Stimulated activated CD8-positive, alpha-beta memory T cell treated with anti-CD3 and anti-CD28 coated beads, Interleukin-12 subunit alpha, Interleukin-12 subunit beta, amount 100 ng/mL, for 24 hours (primary cell): ENCODE results near the gene FANCC.

Experiments used
- DNase-seq: peaks from one replicate; pipeline ENCODE4 v3.0.0-alpha.2; 2020; ENCODE audit errors: extremely low read depth

The FANCC gene

GRCh38 chr9:95143591-95144561, 173.6 kb downstream of the FANCC start:
- DNase-seq = no peak

- no peak for DNase-seq
These were observed 174.8 kb downstream of the FANCC start for GRCh38 chr9:95142728-95143127.

GRCh38 chr9:95142315-95142714, 175.2 kb downstream of the FANCC start:
- DNase-seq = no peak

GRCh38 chr9:95140821-95141220, 176.7 kb downstream of the FANCC start:
- DNase-seq = no peak

- no peak for DNase-seq
These were observed 178.4 kb downstream of the FANCC start for GRCh38 chr9:95139126-95139525.

- no peak for DNase-seq
These were observed 179.0 kb downstream of the FANCC start for GRCh38 chr9:95138474-95138873.

DNA sequence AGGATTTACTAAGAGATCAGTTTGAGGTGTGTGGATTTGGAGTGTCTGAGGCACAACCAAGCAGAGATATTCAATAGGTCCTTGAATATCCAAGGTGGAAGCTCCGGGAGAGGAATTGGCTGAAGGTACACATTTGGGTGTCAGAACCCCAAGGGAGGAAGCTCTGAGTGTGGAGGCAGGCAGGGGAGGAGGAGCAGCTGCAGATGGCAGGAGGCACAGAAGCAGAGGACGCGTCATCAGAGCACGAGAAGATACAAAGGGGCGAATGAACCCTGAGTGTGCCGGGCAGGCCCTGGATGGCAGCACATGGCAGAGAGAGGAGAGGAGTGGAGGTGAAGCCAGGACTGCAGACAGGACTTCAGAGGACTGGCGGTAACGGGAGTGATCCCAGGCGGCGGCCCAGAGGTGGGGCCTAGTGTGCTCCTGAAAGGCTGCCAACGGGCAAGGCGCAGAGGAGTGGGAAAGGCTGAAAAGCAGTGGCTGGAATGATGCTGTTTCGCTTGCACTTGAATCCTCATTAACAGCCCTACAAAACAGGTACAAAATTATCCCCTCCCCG, 179.8 kb downstream of the FANCC start:
- DNase-seq = no peak

- DNase-seq = no peak
These were observed 181.8 kb downstream of the FANCC start for GRCh38 chr9:95135756-95136155.

GRCh38 chr9:95134457-95134881, 183.0 kb downstream of the FANCC start:
- no peak for DNase-seq

DNA sequence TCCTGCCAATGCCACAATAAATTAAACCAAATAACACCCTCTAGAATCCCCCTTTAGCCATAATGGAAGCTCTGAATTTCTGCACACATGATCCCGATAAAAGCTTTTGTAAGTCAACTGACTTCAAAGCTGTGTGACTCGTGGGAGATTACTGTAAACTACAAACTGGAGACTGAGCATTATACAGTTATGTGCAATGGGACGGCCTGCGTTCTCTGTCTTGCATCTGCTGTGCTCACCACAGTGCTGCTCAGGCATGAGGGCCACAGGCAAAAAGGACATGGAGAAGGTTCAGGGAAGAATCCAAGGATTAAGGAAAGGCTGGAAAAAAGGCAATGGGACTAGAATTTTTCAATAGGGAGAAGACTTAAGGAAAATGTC, 184.2 kb downstream of the FANCC start:
- no peak for DNase-seq

DNA sequence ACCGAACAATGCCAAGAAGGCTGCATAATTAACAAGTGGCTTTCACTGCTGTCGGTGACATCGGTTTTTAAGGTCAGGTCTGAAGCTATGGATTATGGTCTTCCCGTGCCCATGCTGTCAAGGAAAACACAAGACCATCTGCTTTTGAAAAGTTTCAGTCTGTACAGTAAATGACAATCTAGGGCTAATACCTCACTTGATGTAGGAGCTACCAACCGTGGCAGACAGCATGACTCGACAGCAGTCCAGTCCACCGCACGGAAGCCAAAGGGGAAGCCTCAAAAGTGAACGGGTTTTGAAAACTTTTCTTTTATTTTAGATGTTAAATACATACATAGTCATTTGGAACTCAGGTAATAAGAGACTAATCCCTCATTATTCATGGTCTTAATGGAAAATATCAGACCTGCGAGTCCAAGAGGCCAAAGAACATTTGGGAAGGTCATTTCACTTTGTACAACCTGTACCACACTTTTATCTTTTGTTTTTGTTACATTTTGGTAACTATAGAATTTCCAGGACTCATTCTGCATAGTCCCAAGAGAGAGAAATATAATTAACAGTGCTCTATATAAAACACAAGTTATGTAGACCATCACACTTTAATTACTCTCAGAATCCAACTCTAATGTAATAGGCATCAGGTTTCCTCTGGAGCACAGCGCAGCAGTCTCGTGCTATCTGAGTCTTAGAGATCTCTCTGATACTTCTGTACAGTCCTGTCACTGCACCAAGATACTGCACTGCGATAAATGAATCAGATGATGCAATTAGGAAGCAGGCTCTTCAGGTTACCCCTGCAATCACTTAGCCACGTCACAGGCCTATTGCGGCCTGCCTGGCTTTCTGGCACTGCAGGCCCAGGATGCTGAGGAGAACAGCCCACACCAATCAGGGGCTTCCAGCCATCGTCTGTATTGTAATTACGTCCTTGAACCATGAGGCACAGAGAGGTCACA, 184.9 kb downstream of the FANCC start:
- no peak for DNase-seq

DNA sequence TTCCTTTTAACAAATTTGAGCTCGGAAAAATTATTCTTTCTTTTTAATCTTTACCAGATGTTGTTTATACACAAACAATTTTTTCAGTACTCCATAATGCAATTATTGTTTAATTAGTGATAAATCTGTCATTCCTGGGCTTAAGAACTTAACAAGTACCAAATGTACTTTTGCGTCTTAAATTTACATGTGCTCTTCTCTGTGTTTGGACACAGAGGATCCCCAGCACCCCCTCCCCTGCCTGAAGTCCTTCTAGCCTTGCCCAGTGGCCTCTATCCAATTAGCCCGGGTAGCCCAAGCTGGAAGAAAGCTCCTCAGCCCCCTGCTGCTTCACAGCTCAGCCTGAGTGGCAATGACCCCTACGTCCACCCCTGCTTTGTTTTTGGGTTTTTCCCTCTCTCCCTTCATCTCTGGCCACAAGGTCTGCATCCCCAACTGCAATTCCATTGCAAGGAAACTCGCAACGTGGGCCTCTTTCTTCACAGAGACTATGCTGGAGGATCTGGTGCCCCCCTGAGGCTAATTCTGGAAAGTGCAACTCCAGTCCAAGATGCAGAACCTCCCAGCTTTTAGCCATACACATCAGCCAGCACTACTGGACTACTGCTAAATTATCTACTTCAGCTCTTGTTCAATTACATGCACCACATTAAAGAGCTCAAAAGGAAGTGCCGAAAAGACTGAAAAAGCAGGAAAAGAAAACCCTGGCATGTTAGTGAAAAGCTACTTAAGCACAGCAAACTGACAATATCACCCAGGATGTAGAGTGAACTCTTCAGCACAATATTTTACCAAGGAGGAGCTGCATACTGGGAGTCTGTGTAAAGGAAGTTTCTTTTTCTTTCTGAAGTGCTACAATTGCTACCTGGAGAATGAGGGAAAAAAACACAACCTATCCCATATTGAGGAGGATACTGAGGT, 186.2 kb downstream of the FANCC start:
- no peak for DNase-seq

DNA sequence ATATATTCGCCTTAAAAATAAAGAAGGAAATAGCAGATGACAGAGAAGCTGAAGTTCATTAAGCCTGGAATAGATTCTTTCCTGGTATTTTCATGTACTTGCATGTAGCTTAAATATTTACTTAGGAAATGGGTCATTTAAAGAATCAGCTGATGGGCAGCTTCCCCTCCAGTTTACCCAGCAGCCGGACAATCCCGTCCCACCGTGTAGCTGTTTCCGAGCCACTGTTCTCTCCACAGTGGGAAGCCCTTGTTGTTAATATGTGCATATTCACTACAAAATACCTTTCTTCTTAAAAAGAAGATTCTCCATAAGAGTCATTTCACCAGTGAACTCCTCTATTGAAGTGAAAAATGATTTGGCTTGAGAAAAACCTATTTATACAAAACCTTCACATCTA, 187.0 kb downstream of the FANCC start:
- DNase-seq = no peak

GRCh38 chr9:95129476-95130291, 187.8 kb downstream of the FANCC start:
- DNase-seq = no peak

DNA sequence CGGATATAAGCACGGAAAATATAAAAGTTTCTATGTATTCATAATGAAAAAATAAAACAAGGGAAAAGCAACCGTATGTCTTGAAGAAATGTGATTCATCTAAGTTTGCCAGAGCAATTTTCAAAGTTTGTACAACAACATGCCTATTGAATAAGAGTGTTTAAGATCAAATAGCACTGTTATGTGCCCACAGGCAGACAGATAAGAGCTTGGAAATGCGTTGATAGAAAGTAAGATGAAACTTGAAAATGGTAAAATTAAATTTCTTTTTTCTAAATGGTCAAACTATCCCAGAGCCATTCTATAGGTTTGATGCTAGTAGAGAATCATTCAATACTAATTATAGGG, 189.4 kb downstream of the FANCC start:
- DNase-seq = no peak

GRCh38 chr9:95127249-95128176, 190.0 kb downstream of the FANCC start:
- peak; percentile 27 for DNase-seq

DNA sequence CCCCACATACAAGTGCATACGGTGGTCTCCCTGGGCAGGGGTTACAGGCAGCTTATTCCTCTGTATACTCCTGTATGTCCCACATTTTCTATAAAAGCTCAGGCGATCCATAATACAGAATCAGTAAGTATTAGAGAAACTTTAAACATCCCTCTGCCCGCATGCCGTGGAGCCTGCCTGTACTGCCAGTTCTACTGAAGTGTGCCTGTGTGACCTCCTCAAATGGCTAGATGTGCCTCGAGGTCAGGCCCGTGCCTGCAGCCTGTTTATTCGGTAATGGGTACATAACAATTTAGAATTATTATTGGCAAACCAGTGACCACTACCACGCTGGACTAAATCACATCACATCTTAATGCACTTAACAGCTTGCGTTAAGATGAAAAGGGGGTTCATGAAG, 190.8 kb downstream of the FANCC start:
- DNase-seq = no peak

- DNase-seq = no peak
These were observed 191.9 kb downstream of the FANCC start for GRCh38 chr9:95125652-95126051.
